IPS-18c (cell line): Measurements from ENCODE around the gene BTBD7.
A peak's percentile ranks its signal among the peaks of the same experiment; 100 is the strongest.
"Not testable (repeated sequence)": the region's sequence is repeated elsewhere in the genome, so short reads cannot be mapped to it uniquely, and the experiment has no call there.

Source experiments
- H3K4me3 ChIP-seq: 2 replicates; pipeline ENCODE4 v1.7.0; 2013; ENCODE audit warnings: low read depth, mild to moderate bottlenecking, low read length, moderate library complexity; ENCODE audit not compliant: insufficient read depth
- H3K9me3 ChIP-seq: one replicate; pipeline ENCODE4 v1.6.1; 2013; ENCODE audit warnings: mild to moderate bottlenecking, low read length, moderate library complexity; ENCODE audit not compliant: control insufficient read depth, insufficient read depth

Gene BTBD7, protein sequence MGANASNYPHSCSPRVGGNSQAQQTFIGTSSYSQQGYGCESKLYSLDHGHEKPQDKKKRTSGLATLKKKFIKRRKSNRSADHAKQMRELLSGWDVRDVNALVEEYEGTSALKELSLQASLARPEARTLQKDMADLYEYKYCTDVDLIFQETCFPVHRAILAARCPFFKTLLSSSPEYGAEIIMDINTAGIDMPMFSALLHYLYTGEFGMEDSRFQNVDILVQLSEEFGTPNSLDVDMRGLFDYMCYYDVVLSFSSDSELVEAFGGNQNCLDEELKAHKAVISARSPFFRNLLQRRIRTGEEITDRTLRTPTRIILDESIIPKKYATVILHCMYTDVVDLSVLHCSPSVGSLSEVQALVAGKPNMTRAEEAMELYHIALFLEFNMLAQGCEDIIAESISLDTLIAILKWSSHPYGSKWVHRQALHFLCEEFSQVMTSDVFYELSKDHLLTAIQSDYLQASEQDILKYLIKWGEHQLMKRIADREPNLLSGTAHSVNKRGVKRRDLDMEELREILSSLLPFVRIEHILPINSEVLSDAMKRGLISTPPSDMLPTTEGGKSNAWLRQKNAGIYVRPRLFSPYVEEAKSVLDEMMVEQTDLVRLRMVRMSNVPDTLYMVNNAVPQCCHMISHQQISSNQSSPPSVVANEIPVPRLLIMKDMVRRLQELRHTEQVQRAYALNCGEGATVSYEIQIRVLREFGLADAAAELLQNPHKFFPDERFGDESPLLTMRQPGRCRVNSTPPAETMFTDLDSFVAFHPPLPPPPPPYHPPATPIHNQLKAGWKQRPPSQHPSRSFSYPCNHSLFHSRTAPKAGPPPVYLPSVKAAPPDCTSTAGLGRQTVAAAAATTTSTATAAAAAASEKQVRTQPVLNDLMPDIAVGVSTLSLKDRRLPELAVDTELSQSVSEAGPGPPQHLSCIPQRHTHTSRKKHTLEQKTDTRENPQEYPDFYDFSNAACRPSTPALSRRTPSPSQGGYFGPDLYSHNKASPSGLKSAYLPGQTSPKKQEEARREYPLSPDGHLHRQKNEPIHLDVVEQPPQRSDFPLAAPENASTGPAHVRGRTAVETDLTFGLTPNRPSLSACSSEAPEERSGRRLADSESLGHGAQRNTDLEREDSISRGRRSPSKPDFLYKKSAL

DNA sequence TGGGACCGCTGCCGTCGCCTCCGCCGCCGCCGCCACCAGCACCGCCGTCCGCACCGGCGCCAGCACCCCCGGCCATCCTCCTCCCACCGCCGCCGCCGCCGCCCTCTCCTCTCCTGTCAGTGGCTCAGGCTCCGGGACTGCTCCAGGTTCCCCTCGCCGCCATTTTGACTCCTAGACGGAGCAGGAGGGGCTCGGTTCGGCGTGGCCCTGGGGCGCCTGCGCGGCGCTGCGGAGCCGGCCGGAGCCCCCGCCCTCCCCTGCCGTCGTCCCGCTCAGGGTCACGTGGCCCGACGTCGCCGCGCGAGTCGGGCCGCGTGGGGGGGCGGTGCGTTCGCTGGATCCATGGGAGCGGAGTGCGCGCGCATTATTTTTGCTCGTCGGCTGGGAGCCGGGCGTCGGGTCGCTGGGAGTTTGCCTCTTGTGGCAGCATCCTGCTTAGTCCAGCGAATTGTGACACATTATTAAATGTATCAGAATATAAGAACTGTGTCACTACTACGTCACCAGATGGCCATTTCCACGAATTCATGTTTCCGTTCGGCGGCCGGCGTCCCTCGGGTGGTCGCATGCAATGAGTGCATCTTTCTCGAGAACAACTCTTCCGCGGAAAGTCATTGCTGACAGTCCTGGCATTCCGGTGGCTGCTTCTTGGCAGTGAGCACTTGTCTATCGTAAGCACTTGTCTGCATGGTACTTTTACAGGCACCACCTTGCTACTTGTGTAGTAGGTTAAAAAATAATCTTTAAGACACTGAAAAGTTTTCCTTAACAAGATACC, at the start of gene BTBD7:
TSS of gene BTBD7 (minus strand) at position 184 of the 778 bp plus-strand sequence. CDS start 36,985 bp downstream, outside the sequence.
- peak within 1 kb of the TSS; percentile 68 for H3K4me3 ChIP-seq
- peaks cover 6% of the 10 kb centered on the region for H3K9me3 ChIP-seq

DNA sequence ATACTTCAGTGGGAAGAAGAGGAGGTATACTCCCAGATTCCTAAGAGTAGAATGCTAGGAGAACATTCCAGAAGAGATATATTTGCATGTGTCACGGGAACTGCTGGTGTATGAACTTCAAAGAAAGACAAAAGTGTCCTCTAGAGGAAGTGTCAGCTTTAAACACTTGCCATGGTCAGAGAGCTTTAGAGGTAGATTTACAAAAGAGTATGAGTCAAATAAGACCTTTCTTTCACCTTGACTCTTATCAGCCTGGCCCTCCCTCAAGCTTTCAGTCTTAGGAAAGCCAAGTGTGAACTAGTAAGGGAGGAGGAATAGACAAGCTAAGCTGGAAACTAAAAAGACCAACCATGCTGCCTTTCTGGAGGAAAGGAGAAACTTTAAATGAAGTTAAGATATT, 48.8 kb upstream of the BTBD7 start:
- H3K4me3 ChIP-seq: no peak overlapping the region
- H3K9me3 ChIP-seq: no peaks in the 10 kb centered on the region

DNA sequence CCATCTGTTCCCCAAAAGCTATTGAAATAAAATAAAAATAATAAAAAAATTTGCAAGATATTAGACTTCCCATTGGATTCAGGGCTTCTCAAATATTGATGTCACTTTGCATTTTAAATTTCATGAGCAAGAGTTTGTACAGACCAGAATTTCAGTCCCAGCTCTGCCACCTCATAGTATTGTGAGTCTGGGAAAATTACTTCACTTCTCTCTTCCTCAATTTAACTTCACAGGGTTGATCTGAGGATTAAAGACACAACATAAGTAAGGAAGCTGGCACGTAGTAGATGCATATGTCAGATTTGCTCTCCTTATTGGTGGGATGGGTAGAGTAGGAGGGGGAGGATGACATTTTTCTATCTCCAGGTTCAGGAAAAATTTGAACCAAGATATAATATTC, 47.0 kb upstream of the BTBD7 start:
- no peaks in the 10 kb centered on the region for H3K9me3 ChIP-seq
- no peak overlapping the region for H3K4me3 ChIP-seq

DNA sequence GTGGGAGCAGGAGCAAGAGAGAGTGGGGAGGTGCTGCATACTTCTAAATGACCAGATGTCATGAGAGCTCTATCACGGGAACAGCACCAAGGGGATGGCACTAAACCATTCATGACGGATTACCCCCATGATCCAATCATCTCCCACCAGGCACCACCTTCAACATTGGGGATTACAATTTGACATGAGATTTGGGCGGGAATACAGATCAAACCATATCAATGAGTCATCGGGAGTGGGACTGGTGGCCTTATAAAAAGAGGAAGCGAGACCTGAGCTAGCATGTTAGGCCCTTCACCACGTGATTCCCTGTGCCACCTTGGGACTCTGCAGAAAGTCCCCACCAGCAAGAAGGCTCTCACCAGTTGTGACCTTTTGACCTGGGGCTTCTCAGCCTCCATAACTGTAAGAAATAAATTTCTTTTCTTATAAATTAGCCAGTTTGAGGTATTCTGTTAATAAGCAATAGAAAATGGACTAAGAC, 42.9 kb upstream of the BTBD7 start:
- no peaks in the 10 kb centered on the region for H3K9me3 ChIP-seq
- no peak overlapping the region for H3K4me3 ChIP-seq

DNA sequence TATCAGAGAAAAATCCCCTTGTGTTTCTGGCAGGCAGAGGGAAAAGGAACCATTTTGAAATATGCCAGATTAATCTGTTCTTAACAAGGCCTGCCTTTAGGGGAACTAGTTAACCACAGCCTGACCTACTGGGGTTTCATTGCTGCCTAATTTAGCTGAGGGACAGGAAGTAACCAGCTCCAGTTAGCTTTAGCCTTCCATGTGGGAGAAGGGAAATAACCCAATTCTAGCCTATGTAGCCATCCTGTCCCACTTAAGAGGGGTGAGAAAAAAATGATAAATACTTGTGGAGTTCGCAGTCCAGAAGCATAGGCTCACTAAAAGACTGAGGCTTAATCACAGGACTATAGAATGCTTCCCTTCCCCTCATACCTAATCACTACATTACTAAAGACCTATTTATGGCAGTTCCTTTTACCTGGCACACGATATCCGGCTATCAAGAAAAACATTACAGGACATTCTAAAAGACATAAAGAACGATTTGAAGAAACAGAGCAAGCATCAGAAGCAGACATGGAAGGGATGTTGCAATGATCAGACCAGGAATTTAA, 37.0 kb upstream of the BTBD7 start:
- Histone ChIP-seq H3K9me3 (no peaks in the 10 kb centered on the region), H3K4me3 (no peak overlapping the region)

DNA sequence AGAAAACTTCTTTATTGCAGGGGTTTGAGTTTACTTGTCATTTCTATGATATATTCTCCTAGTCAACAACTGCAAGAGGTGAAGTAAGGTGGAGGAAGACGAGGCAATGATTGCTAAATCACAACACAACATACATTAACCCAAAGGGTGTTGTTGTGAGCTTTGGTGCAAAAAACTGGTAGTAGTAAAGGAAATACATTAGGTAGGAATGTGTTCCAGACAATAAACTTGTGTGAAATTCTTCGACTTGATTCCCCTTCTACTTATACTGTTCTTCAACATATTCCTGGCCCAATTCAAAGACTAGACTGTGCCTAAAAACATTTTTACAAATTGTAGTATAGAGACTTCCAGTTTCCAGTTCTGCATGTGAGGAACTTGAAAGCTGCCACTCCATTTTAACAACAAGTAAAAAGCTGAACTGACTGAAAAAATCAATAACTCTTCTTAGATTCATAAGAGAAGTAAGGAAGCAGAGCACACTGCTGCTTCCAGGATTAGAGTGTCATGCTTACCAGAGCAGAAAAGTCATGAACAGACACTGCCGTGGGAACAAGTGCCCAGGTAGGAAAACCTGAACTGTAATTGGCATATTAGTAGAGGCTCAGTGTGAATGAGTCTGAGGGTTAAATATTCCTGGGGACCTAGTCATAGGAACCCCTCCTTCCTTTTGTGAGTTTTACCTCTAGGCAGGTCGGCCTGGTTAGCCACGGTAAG, 36.3 kb upstream of the BTBD7 start:
- Histone ChIP-seq H3K4me3 (no peak overlapping the region), H3K9me3 (no peaks in the 10 kb centered on the region)

DNA sequence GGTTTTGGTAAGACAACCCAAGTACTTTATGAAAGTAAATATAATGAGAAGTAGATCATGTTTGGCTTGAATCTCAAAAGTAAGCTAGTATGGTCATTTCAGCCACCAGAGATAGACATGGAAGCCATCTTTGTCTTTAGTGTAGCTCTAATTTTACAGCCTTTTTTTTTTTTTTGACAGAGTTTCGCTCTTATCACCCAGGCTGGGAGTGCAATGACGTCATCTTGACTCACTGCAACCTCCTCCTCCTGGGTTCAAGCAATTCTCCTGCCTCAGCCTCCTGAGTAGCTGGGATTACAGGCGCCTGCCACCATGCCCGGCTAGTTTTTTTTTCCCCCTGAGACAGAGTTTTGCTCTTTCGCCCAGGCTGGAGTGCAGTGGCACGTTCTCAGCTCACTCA, 22.0 kb upstream of the BTBD7 start:
- H3K4me3 ChIP-seq, H3K9me3 ChIP-seq: not testable (repeated sequence)

DNA sequence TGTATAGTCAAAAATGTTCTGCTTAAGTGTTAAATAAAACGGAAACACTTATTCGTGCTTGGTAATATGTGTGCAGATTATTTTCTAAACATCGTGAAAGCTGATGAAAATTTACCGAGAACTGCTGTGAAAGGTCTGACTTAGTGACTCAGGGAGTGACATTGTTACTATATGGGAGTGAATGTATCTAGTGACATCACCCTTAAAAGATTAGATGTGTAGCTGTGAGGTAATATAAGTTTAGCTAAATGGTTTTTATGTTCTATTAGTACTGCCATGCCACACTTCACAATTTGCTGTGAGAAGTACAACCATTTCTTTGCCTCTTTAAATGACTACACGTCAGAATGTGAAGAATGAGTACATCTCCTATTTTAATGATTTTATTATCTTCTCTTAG, 15.5 kb upstream of the BTBD7 start:
- H3K9me3 ChIP-seq: no peaks in the 10 kb centered on the region
- no peak overlapping the region for H3K4me3 ChIP-seq

DNA sequence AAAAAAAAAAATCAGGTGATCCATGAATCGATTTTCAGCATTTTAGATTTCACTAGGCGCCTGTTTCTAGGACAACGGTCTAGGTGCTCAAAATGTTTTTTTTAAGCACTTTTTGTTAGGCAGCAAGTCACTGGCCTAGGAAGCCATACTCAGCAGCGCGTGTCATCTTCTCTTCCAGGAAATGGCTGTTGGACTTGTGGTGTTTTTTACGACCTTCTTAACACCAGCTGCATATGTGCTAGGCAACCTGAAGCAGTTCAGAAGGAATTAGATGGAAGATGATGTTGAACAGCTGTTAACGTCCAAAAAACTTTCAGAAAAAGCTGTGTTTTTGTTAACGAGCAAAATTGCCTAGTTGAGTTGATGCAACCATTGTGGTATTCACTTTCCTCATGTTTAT, 15.0 kb upstream of the BTBD7 start:
- no peaks in the 10 kb centered on the region for H3K9me3 ChIP-seq
- no peak overlapping the region for H3K4me3 ChIP-seq

DNA sequence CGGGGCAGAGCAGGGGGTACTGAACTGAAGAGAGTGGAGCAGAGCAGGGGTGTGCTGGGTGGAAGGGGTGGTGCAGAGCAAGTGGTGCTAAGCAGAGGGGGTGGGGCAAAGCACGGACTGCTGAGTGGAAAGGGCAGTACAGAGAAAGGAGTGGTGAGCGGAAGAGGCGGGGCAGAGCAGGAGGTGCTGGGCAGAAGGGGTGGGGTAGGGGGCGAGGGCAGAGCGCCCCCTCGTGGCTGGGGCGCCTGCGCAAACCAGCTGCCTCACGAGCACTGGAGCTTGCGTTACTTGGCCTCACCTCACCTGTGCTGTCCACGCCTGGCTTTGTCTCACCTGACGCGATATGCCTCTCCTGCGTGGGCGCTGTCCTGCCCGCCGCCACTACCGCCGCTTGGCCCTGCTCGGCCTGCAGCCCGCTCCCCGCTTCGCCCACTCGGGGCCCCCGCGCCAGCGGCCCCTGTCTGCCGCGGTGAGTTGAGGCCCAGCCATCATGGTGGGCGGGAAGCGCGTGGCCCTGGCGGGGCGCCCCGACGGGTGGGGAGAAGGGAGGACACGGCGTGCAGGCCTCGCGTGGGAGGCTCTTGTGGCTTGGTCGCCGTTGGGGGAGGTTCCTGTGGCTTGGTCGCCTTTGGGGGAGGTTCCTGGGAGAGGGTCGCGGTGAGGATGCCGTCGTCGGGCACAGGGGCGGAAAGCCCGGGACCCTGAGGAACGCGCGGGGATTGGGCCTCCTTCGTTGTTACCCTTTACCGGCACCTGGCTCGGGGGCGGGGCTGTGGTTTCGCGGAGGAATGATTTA, 14.3 kb upstream of the BTBD7 start, which contains the start of gene COX8C:
TSS of gene COX8C (plus strand) at position 257 of the 796 bp plus-strand sequence. CDS start at position 344, 87 bp downstream.
- Histone ChIP-seq H3K4me3 (no peak within 1 kb of the TSS), H3K9me3 (peaks cover 2% of the 10 kb centered on the region)

DNA sequence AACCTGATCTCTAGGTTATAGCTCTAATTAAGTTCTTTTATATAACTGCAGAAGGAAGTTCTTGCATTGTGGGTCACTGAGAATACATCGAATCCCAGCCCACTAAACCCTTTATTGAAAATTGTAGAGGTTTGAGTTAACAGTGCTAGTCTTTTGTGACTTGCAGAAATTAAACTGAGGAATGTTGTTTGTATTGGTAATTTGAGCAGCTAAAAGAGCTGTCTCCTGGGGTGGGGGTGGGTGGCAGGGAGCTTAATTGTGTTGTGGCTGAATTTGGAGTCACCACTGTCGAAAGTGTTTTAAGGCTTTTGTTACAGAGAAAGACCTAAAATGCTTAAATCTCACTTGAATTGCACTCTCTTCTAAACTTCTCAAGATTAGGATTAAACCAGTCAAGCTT, 11.0 kb upstream of the BTBD7 start:
- no peak overlapping the region for H3K4me3 ChIP-seq

DNA sequence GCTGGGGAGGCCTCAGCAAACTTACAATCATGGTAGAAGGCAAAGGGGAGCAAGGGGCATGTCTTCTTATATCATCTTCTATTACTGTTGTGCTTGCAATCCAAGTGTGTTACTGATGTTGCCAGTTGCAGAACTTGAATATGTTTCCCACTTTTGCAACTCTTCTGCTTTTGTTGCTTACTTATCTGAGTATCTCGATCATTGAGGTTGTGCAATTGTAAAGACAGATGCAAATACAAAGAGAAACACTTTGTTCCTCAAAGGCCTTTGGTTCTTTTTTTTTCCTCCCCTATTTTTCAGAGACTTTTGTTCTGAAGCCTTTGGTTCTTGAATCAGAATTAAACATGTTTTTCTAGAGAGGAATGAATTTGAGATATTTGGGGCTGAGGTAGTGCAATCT, 10.4 kb upstream of the BTBD7 start:
- H3K4me3 ChIP-seq: no peak overlapping the region
- H3K9me3 ChIP-seq: peaks cover 16% of the 10 kb centered on the region

More for the DNA sequence above, 11.0 kb upstream of the BTBD7 start:
- H3K9me3 ChIP-seq: peaks cover 16% of the 10 kb centered on the region

DNA sequence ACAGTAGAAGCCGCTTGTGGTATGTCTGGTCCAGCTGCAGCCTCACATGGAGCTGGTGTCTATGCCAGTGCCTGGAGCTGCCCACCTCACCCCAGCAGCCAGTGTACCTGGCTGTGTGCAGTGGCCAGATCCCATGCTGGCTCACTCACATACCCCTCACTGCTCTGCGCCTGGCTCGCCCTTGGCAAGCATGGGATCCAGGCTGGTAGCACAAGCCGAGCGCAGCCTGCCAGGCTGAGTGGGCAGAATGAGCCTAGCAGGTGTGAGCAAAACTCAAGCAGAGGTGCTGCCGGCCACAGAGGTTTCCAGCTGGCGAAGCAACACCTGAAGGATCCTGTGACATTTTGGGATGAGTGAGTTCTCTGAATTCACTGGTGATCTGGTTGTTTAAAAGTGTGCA, 5.0 kb upstream of the BTBD7 start:
- Histone ChIP-seq H3K9me3 (peaks cover 22% of the 10 kb centered on the region), H3K4me3 (no peak overlapping the region)

DNA sequence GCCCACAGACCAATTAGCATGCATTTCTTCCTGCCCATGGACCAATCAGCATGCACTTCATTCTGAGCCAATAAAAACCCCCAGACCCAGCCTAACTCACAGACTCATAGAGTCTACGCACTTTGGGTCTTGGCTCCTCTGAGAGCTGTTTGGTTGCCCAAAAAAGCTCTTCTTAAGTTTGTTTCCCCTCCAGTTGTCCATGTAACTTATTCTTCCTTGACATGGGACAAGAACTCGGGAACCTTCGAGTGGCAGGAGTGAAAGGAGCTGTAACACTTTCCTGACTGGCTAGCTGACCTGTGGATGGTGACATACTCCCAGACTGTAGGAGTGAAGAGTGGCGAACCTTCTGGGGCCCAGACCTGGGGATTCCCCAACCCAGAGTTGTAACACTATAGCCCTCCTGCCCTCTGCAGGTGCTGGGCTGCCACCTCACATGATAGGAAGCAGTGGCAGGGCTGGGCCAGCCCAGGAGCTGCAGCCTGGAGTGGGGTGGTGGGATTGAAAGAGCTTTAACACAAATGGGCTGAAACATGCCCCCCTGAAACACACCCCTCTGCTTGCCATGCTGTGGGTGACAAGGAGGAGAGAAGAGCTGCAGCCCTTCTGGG, 4.4 kb upstream of the BTBD7 start:
- Histone ChIP-seq H3K4me3 (no peak overlapping the region; the same call in 1 of the 2 replicates), H3K9me3 (peaks cover 21% of the 10 kb centered on the region)

DNA sequence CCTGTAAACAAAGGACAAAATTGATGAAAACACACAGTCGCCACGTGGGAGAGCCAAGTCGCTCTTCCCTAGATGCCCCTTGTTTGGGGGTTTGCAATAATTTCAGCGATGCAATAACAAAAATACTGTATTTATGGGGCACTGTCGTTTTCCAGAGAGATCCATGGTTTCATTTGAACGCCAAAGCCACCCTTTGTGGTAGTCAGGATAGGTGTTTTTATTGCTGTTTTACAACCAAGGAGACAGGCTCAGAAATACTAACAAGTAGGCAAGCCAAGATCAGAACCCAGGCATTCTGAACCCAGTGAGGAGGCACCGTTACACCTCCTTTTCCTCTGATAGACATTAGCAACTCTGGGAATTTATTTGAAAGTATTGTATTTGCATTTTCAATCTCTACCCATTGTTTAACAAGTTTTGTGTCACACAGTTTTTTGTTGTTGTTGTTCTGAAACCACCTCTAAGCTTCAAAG, 831 bp upstream of the BTBD7 start:
- Histone ChIP-seq H3K4me3 (peak overlapping the region; percentile 68), H3K9me3 (peaks cover 6% of the 10 kb centered on the region)
